SH-SY5Y (cell line): Measurements from ENCODE around the gene RPL18.

ENCODE experiments used
- GATA2 ChIP-seq: IDR thresholded peaks from 2 replicates; pipeline ENCODE4 v1.6.1; 2011; ENCODE audit warnings: mild to moderate bottlenecking, low read depth, low read length
- GATA3 ChIP-seq: IDR thresholded peaks from 2 replicates; pipeline ENCODE4 v1.6.1; 2011; ENCODE audit warnings: low read depth, mild to moderate bottlenecking, low read length, moderate library complexity

GRCh38 chr19:48642862-48643261 is 23.9 kb upstream of the RPL18 start:
- TF ChIP-seq GATA2 (no peak), GATA3 (no peak)
